Lower leg skin (tissue), 4 donors: Measurements from ENCODE around the gene IL15RA. TPM values are rescaled to one million over a fixed set of nuclear protein-coding genes. Genes with fewer than 3 reads are reported as not detected.

Experiments used
- DNase-seq, 2 donors: peaks; one replicate each; pipeline ENCODE4 v3.0.0-alpha.2; 2019; ENCODE audit warnings: low spot score in 2 of 2
- H3K4me3 ChIP-seq: fragments of 200-600 bp; sonication (generic); 2 replicates; pipeline ENCODE4 v1.5.1; 2017; ENCODE audit warnings: mild to moderate bottlenecking, low read depth; ENCODE audit not compliant: poor library complexity, severe bottlenecking
- POLR2A ChIP-seq, 2 donors: fragments of 450-650 bp; IDR thresholded peaks; one replicate each; pipeline ENCODE4 v1.6.1; 2016 to 2017; ENCODE audit warnings: antibody characterized with exemption in 2 of 2, mild to moderate bottlenecking in 1 of 2, moderate library complexity in 1 of 2
- WGBS, 2 donors: methylation state at CpG; one replicate each; pipeline ENCODE4 v1.1.5; 2018; 5-methylcytosine and 5-hydroxymethylcytosine counted together
- intact Hi-C: fragments of 100-400 bp; cut with DNase I; formaldehyde crosslinking; loops from one replicate; pipeline ENCODE4 v1.15.0; 2023; ENCODE audit warnings: low total_unique reads
- total RNA-seq, 4 donors: library from RNA; depleted of rRNA; stranded (reverse); fragments of >200 nt; gene quantifications; one replicate each; pipeline ENCODE4 v1.1.0, GENCODE V29; 2016
- TF ChIP-seq, protein P1 (sequence below), 3 donors: fragments of 450-650 bp; IDR thresholded peaks; one replicate each; pipeline ENCODE4 v1.5.1; 2016; ENCODE audit warnings: antibody characterized with exemption in 3 of 3, mild to moderate bottlenecking in 3 of 3, moderate library complexity in 2 of 3

IL15RA gene
- total RNA-seq, 4 donors from 2014 or later, result 9.3 to 30.8 (median 24.8) TPM

GRCh38 chr10:5940807-5941218, 36.5 kb downstream of the IL15RA start:
- TF ChIP-seq, protein P1, sequence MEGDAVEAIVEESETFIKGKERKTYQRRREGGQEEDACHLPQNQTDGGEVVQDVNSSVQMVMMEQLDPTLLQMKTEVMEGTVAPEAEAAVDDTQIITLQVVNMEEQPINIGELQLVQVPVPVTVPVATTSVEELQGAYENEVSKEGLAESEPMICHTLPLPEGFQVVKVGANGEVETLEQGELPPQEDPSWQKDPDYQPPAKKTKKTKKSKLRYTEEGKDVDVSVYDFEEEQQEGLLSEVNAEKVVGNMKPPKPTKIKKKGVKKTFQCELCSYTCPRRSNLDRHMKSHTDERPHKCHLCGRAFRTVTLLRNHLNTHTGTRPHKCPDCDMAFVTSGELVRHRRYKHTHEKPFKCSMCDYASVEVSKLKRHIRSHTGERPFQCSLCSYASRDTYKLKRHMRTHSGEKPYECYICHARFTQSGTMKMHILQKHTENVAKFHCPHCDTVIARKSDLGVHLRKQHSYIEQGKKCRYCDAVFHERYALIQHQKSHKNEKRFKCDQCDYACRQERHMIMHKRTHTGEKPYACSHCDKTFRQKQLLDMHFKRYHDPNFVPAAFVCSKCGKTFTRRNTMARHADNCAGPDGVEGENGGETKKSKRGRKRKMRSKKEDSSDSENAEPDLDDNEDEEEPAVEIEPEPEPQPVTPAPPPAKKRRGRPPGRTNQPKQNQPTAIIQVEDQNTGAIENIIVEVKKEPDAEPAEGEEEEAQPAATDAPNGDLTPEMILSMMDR (IDR thresholded peaks at IDR 0.05), result no peak
- TF ChIP-seq POLR2A (IDR thresholded peaks at IDR 0.05), result no peak
- WGBS, 2 donors, result 54 to 56% methylated on average over 6 of the region's 6 CpGs
- DNase-seq, result no peak
- H3K4me3 ChIP-seq, result no peak overlapping the region
- intact Hi-C loops, result no loop called here

- H3K4me3 ChIP-seq, result no peak overlapping the region
- no peak for DNase-seq
- WGBS, 2 donors, result 89 to 92% methylated on average over 12 of the region's 12 CpGs
- intact Hi-C loops, result no loop called here
- TF ChIP-seq, protein P1 (IDR thresholded peaks at IDR 0.05), result no peak
- TF ChIP-seq POLR2A (IDR thresholded peaks at IDR 0.05), result no peak
Observed at GRCh38 chr10:5938291-5938690, 39.1 kb downstream of the IL15RA start.

- intact Hi-C loops, result no loop called here
- no peak for DNase-seq
- no peak overlapping the region for H3K4me3 ChIP-seq
- WGBS, 2 donors, result 95 to 98% methylated on average over 18 of the region's 18 CpGs
- TF ChIP-seq, protein P1 (IDR thresholded peaks at IDR 0.05), result no peak
- TF ChIP-seq POLR2A (IDR thresholded peaks at IDR 0.05), result no peak
Observed at GRCh38 chr10:5937016-5937415, 40.3 kb downstream of the IL15RA start.

DNA sequence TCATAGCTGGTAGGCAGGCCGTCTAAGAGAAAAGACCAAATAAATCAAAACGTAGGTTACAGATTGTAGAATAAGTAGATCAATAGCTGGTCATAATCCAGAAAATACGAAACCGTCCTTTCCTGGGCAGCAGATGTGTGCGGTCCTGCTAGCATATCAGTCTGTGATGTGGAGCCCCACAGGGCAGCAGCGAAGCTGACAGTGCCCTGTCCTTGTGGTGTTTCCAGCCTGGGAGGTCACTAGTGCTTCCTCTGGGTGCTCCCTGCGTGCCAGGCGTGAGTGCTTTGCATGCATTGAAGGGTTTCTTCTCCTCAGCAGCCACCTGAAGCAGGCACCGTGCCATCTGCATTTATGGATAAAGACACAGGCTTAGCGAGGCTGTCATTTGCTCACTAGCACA, 41.7 kb downstream of the IL15RA start:
- intact Hi-C loops, result no loop called here
- 91 to 96% methylated on average over 10 of the region's 10 CpGs for WGBS, 2 donors
- TF ChIP-seq, protein P1 (IDR thresholded peaks at IDR 0.05), result no peak
- no peak for TF ChIP-seq POLR2A (IDR thresholded peaks at IDR 0.05)
- no peak overlapping the region for H3K4me3 ChIP-seq
- DNase-seq, result no peak

DNA sequence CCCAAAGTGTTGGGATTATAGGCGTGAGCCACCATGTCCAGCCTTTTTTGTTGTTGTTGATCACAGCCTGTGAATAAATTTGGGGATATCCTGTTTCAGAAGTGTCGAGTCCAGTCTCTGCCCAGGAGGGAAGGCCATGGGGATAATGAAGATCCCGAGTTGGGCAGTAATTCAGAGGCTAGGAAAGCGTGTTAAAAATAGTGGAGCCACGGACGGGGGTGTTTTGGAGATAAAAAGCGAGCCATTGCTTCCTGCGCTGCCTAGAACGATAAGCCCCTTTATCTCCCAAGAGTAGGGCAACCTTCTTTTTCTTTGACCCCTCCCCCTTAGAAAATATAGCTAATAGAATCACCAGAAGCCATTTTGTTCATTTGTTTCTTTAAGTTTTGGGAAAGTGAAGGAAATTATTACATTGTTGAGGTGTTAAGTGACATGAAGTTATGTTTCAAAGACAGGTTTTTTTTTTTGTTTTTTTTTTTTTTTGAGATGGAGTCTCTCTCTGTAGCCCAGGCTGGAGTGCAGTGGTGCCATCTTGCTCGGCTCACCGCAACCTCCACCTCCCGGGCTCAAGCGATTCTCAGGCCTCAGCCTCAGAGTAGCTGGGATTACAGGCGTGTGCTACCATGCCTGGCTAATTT, 43.3 kb downstream of the IL15RA start:
- whole genome bisulfite sequencing, 2 donors, result 88 to 97% methylated on average over 14 of the region's 14 CpGs
- intact Hi-C loops, result no loop called here
- no peak for DNase-seq
- H3K4me3 ChIP-seq, result no peak overlapping the region
- TF ChIP-seq, protein P1 (IDR thresholded peaks at IDR 0.05), result no peak
- no peak for TF ChIP-seq POLR2A (IDR thresholded peaks at IDR 0.05)

- DNase-seq, result no peak
- 93 to 97% methylated on average over 5 of the region's 5 CpGs for WGBS, 2 donors
Observed at GRCh38 chr10:5932345-5932744, 45.0 kb downstream of the IL15RA start.

More at GRCh38 chr10:5932345-5932744, 45.0 kb downstream of the IL15RA start:
- TF ChIP-seq, protein P1 (IDR thresholded peaks at IDR 0.05), result no peak
- no peak for TF ChIP-seq POLR2A (IDR thresholded peaks at IDR 0.05)
- intact Hi-C loops, result no loop called here
- H3K4me3 ChIP-seq, result no peak overlapping the region
